Measurements from ENCODE around the gene DHPS.

Gene DHPS

DNA sequence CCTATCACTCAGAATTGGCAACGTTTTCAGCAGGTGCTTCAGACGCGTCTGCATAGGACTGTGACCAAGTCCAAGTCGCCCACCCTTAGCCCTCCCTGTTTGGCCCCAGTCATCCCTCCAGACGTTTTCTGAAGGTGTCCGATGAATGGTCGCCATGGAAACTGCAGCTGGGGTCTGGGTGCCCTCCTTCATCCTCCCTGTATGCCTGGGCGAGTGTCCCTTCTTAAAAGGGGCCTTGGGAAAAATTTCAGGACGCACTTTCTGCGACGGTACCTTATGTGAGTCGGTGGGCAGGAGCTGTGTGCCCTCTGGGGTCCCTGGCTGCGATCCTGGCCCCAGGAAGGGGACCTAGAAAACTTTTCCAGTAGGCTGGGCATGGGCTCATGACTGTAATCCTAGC, 40.2 kb downstream of the DHPS start:
- no peak for DNase-seq

- peak; percentile 63 for DNase-seq
These were observed 41.6 kb downstream of the DHPS start for GRCh38 chr19:12639901-12640613.

GRCh38 chr19:12638611-12639182, 43.0 kb downstream of the DHPS start:
- DNase-seq, result no peak

DNA sequence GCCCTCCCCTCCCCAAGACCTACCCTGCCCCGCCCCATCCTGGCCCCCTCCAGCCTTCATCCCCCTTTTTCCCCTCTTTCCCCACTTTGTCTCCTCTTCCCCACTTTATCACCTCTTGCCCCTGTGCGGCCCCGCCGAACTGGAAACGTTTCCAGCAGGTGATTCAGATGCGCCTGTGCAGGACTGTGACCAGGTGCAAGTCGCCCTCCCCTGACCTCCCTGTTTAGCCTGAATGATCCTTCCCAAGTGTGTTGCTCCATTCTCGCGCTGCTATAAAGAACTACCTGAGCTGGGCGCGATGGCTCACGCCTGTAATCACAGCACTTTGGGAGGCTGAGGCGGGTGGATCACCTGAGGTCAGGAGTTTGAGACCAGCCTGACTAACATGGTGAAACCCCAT, 45.0 kb downstream of the DHPS start:
- no peak for DNase-seq

GRCh38 chr19:12629215-12629614, 52.5 kb downstream of the DHPS start:
- DNase-seq, result no peak

GRCh38 chr19:12628040-12629022, 53.3 kb downstream of the DHPS start:
- DNase-seq, result no peak

GRCh38 chr19:12626958-12627357, 54.7 kb downstream of the DHPS start:
- DNase-seq, result no peak
